ENCODE data around the gene FAF1.

FAF1 gene

DNA sequence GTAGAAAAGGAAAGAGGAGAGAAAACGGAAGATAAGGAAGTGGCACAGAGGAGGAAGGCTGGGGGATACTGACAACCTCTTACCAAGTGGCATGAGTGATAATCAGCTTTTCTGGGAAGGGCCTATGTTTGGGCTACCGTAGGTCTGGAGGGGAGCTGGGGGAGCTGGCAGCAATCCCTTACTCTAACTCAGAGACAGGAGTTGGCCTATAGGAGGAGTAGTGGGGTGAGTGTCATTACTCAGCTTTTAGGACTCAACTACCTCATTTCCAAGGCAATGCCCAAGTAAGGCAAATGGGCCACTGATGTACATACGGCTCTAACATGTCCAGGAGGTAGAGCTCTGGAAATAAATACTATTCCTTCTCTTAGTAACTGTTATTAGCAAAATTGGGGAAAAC, 488.1 kb downstream of the FAF1 start:
- no peak for DNase-seq

- no peak for DNase-seq
Measured at GRCh38 chr1:50462964-50463363, 497.1 kb downstream of the FAF1 start.

DNA sequence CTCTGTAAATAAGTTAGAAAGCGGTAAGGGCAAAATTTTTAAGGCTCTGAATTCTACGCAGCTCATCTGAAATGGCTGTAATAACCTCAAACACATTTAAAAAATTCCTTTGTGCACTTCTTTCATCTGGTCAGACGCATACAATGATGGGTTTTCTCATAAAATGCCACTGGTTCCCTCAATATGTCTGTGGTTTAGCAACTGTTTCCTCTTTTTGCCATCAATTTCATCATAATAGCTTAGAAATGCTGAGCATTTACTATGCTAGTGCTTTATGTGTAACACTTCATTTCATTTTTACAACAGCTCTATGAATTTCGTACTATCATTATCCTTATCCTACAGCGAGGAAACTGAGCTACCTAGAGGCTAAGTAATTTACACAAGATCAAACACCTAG, 501.6 kb downstream of the FAF1 start:
- DNase-seq = no peak

GRCh38 chr1:50454911-50455310, 505.2 kb downstream of the FAF1 start:
- DNase-seq = no peak

GRCh38 chr1:50453266-50453665, 506.8 kb downstream of the FAF1 start:
- DNase-seq = no peak

- no peak for DNase-seq
Measured at GRCh38 chr1:50452700-50453099, 507.4 kb downstream of the FAF1 start.

GRCh38 chr1:50450861-50451653, 509.0 kb downstream of the FAF1 start:
- no peak for DNase-seq

GRCh38 chr1:50447961-50448360, 512.1 kb downstream of the FAF1 start:
- no peak for DNase-seq

DNA sequence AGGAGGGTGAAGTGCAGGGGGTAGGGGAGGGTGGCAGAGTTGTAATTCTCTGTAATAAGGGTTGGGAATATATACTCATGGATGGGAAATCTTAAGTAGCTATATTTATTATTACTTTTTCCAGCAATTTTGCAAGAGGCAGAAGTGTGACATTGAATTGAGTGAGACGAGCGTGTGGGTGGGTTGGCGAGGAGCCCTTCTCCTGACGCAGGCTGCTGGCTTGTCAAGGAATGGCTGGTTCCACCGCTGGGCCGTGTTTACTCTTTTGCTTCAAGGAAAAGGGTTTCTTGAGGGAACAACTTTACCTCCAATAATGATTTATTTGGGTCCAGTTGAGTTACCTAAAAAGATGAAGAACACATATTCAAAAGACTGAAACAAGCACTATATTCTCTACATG, 518.9 kb downstream of the FAF1 start:
- no peak for DNase-seq

GRCh38 chr1:50438945-50439344, 521.1 kb downstream of the FAF1 start:
- DNase-seq = no peak

DNA sequence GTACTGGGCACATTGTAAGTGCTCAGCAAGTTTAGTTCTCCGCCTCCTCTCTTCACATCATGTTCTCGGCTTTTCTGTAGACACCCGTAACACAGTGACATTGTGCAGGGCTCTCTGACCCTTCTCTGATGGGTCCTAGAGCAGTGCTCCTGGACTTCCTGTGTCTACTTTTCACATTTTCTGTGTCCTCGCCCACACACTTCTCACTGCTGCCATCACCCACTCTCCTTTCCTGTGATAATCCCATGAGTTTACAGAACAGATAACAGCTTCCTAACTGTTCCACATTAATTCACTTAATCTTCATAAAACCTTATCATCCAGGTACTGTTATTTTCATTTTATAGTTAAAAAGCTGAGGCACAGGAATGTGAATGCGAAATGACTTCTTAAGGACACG, 523.6 kb downstream of the FAF1 start:
- no peak for DNase-seq

GRCh38 chr1:50430010-50430405, 530.1 kb downstream of the FAF1 start:
- no peak for DNase-seq

- DNase-seq = no peak
Measured at GRCh38 chr1:50427818-50428779, 532.0 kb downstream of the FAF1 start.

GRCh38 chr1:50427086-50427817, 532.8 kb downstream of the FAF1 start:
- no peak for DNase-seq

DNA sequence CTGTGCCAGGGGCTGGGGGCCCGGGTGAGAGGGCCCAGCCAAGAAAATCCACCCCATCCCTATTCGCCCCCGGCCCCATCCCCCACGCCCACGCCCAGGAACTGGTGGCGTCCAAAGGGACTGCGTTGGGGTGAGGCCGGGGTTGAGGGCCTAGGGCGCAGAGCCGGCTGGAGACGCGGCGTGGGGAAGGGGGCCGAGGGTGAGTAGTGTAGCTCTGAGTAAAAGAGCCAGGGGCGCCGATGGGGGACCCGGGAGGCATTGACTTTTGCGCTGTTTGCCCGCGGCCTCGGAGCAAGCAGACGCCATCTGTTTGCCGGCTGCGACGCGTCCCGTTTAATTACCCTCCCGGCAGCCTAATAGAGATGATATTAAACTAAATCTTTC, 533.4 kb downstream of the FAF1 start:
- no peak for DNase-seq

- no peak for DNase-seq
Measured at GRCh38 chr1:50426108-50426700, 533.9 kb downstream of the FAF1 start.

DNA sequence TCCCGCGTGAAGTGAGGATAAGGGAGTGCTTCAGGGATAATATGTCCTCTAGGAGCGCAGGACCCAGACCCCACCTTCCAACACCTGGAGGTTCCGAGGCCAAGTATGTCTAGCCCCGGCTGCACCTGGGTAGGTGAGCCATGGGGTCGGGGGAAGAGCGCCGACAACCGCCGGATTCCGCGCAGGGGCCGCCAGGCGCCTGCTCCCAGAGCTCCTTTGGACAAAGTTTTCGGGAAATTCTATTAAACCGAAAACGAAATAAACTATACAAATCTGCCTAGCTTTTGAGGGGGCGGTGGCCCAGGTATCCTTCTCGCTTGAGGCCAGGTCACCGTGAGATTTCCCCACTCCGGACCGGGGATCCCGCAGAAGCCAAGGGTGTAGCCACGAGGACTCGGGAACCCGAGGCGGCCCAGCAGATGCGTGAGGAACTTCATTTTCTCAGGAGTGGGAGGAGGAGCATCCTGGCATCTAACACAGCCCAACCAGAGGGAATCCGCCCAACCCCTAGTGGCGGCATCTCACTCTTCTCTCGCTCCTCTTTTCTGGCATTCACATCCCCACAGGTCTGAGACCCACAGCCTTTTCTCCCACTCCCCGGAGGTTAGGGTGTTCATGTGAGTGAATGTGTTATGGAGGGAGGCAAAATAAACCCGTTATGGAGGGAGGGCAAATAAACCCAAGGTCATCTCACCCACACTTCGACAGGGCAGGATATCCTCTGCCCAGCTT, 534.5 kb downstream of the FAF1 start:
- no peak for DNase-seq

DNA sequence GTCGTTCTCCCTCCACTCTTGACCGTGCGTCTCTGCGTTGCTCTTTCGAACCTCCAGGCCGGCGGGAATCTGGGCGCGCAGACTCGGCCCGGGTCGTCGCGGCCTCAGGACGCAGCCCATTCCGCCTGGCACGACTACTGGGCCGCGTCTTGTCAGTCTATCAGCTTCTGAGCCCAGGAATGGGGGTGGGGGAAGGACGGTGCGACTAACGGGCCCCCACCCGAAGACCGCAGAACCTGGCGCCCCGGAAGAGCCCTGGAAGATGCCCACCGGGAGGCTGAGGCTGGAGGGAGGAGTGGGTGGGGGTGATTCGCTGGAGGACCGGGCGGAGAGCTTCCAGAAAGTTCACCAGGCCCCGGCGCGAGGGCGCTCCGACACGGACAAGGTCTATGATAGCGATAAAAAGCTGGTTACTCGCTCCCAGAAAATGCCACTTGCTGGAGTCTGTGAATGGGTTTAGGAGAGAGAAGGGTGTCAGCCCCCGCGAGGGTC, 535.1 kb downstream of the FAF1 start:
- DNase-seq = no peak

- no peak for DNase-seq
Measured at GRCh38 chr1:50424045-50424883, 535.8 kb downstream of the FAF1 start.

DNA sequence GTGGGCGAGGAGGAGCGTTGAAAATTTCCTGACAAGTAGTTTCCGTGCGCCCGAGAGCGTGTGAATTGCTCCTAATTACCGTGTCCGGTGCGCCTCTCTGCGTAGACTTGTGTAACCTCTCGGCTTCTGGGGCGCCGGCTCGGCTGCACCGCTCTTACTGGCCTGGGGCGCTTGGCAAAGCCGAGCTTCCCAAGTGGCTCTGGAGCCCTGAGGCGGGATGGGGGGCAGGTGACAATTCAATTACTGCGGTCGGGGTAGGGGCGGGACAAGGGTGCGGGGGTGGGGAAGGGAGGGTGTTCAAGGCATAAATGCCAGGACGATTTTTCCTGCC, 536.4 kb downstream of the FAF1 start:
- DNase-seq = no peak

DNA sequence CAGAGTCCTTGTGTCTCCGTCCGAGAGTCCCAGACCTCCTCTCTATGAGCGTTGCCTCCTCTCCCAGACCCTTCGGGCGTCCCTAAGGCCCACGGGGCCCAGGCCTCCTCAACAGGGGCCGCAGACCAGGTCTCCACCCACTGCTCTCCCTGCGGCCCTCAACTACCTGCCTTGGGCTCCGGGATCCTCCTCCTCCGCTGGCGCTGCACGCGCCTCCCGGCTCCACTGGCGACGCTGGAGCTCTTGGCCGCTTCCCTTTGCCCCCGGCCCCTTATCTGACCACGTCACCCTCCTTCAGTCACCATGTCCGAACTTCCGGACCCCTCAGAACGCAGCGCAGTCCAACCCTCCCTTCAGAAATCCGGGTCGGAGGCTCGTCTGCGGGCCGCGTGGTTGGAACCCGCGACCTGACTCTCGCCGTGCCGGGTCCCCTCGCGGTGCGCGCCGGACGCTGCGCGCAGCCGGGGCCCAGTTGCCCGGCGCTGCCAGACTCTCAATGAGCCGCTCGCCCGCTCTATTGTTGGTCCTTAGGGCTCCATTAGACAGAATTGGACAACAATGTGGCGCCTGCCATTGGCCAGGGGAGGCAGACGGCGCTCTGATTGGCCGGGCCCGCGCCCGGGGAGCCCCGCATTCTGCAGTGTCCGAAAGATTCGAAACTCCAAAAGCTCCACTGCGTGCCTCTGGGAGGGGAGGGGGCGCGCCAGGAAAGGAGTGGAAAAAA, 537.0 kb downstream of the FAF1 start, which contains the start of gene DMRTA2:
DMRTA2 (minus strand) TSS at position 498 of the 724 bp plus-strand sequence. CDS start 1,907 bp downstream, outside the sequence.
- DNase-seq = no peak
